Tibial nerve (tissue), 4 donors: ENCODE results near the gene THBS1. TPM values are rescaled to one million over a fixed set of nuclear protein-coding genes. Genes with fewer than 3 reads are reported as not detected.

Experiments used
- DNase-seq, 2 donors: peaks; one replicate each; pipeline ENCODE4 v3.0.0-alpha.2; 2019; ENCODE audit warnings: low spot score in 2 of 2
- H3K27ac ChIP-seq, 4 donors: fragments of 200-600 bp; sonication (generic) in 3 of 4; one replicate each; pipeline ENCODE4 v1.5.1; 2017 to 2019; ENCODE audit warnings: mild to moderate bottlenecking in 1 of 4
- H3K27me3 ChIP-seq, 2 donors: fragments of 200-600 bp; sonication (generic) in 1 of 2; one replicate each; pipeline versions ENCODE4 v1.5.1 to v1.6.0; 2017 to 2019
- H3K36me3 ChIP-seq, 3 donors: fragments of 200-600 bp; sonication (generic); one replicate each; pipeline ENCODE4 v1.5.1; 2018 to 2019
- H3K4me1 ChIP-seq, 4 donors: fragments of 200-600 bp; sonication (generic) in 3 of 4; one replicate each; pipeline ENCODE4 v1.5.1; 2017 to 2019
- H3K4me3 ChIP-seq, 4 donors: fragments of 200-600 bp; sonication (generic) in 3 of 4; one replicate each; pipeline ENCODE4 v1.5.1; 2017 to 2019; ENCODE audit warnings: mild to moderate bottlenecking in 1 of 4, moderate library complexity in 1 of 4
- H3K9me3 ChIP-seq, 4 donors: fragments of 200-600 bp; sonication (generic) in 3 of 4; one replicate each; pipeline ENCODE4 v1.5.1; 2017 to 2019
- EP300 ChIP-seq, 2 donors: sonication (generic); formaldehyde crosslinking; IDR thresholded peaks; one replicate each; pipeline ENCODE4 v1.6.1; 2017; ENCODE audit warnings: antibody characterized with exemption in 2 of 2, mild to moderate bottlenecking in 1 of 2
- POLR2A ChIP-seq, 2 donors: fragments of 450-650 bp; IDR thresholded peaks; one replicate each; pipeline ENCODE4 v1.6.1; 2017; ENCODE audit warnings: antibody characterized with exemption in 2 of 2, mild to moderate bottlenecking in 2 of 2, moderate library complexity in 2 of 2
- WGBS, 2 donors: methylation state at CpG; one replicate each; pipeline ENCODE4 v1.1.5; 2018; 5-methylcytosine and 5-hydroxymethylcytosine counted together
- total RNA-seq, 4 donors: library from RNA; depleted of rRNA; stranded (reverse); fragments of >200 nt; gene quantifications; one replicate each; pipeline ENCODE4 v1.1.0, GENCODE V29; 2016
- TF ChIP-seq, protein P1 (sequence below), 5 experiments: fragments of 200-600 bp in 3 of 5; fragments of 450-650 bp in 2 of 5; sonication (generic) in 3 of 5; IDR thresholded peaks; one replicate each; pipeline ENCODE4 v1.5.1; 2016 to 2019; ENCODE audit warnings: antibody characterized with exemption in 5 of 5, mild to moderate bottlenecking in 3 of 5, moderate library complexity in 2 of 5

The THBS1 gene
- total RNA-seq, 4 donors from 2014 or later, result 1,850 to 2,559 (median 1,931) TPM

DNA sequence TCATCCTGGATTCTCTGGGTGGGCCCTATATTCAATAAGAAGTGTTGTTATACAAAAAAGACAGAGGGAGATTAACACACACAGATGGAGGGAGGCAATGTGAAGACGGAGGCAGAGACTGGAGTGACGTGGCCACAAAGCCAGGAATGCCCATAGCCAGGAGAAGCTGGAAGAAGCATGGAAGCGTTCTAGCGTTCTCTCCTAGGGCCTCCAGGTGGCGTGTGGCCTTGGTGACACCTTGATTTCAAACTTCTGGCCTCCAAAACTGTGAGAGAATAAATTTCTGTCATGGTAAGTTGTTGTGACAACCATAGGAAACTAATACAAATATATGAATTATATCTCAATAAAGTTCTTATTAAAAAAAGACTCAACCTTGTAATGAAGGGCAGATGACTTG, 21.3 kb downstream of the THBS1 start:
- Histone ChIP-seq H3K4me3 (no peak overlapping the region), H3K27me3 (no peaks in the 10 kb centered on the region), H3K4me1 (peaks cover 0 to 6% (median 0%) of the 10 kb centered on the region in 4 donors), H3K27ac (no peak overlapping the region), H3K36me3 (no peaks in the 10 kb centered on the region), H3K9me3 (no peaks in the 10 kb centered on the region)
- DNase-seq, result no peak
- 84 to 91% methylated on average over 5 of the region's 5 CpGs for WGBS, 2 donors
- TF ChIP-seq EP300 (IDR thresholded peaks at IDR 0.05) (no peak), POLR2A (IDR thresholded peaks at IDR 0.05) (no peak)
- TF ChIP-seq, protein P1, sequence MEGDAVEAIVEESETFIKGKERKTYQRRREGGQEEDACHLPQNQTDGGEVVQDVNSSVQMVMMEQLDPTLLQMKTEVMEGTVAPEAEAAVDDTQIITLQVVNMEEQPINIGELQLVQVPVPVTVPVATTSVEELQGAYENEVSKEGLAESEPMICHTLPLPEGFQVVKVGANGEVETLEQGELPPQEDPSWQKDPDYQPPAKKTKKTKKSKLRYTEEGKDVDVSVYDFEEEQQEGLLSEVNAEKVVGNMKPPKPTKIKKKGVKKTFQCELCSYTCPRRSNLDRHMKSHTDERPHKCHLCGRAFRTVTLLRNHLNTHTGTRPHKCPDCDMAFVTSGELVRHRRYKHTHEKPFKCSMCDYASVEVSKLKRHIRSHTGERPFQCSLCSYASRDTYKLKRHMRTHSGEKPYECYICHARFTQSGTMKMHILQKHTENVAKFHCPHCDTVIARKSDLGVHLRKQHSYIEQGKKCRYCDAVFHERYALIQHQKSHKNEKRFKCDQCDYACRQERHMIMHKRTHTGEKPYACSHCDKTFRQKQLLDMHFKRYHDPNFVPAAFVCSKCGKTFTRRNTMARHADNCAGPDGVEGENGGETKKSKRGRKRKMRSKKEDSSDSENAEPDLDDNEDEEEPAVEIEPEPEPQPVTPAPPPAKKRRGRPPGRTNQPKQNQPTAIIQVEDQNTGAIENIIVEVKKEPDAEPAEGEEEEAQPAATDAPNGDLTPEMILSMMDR (IDR thresholded peaks at IDR 0.05), result no peak

DNA sequence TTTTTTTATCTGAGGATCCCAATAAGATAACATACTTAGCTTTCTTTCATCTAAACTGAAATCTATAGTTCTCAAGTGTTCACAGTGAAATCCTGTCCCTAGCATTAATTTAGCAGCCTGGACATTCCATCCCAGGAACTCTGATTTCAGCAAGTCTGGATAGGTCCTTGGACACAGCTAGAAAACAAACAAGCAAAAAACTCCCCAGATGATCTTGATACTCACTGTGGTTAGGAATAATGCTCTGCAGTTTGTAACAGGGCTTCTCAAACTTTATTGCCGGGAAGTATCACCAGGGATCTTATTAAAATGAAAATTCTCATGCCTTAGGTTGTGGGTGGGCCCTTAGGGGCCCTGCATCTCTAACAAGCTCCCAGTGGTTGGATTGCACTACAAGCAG, 24.3 kb downstream of the THBS1 start:
- Histone ChIP-seq H3K27ac (no peak overlapping the region), H3K4me3 (no peak overlapping the region), H3K27me3 (no peaks in the 10 kb centered on the region), H3K4me1 (no peaks in the 10 kb centered on the region), H3K36me3 (no peaks in the 10 kb centered on the region), H3K9me3 (peaks cover 0 to 9% (median 3%) of the 10 kb centered on the region in 4 donors)
- no peak for DNase-seq
- TF ChIP-seq EP300 (IDR thresholded peaks at IDR 0.05) (no peak), POLR2A (IDR thresholded peaks at IDR 0.05) (no peak)
- TF ChIP-seq, protein P1 (IDR thresholded peaks at IDR 0.05), result no peak
- WGBS, 2 donors, result 39 to 46% methylated on average over 1 of the region's 1 CpG

DNA sequence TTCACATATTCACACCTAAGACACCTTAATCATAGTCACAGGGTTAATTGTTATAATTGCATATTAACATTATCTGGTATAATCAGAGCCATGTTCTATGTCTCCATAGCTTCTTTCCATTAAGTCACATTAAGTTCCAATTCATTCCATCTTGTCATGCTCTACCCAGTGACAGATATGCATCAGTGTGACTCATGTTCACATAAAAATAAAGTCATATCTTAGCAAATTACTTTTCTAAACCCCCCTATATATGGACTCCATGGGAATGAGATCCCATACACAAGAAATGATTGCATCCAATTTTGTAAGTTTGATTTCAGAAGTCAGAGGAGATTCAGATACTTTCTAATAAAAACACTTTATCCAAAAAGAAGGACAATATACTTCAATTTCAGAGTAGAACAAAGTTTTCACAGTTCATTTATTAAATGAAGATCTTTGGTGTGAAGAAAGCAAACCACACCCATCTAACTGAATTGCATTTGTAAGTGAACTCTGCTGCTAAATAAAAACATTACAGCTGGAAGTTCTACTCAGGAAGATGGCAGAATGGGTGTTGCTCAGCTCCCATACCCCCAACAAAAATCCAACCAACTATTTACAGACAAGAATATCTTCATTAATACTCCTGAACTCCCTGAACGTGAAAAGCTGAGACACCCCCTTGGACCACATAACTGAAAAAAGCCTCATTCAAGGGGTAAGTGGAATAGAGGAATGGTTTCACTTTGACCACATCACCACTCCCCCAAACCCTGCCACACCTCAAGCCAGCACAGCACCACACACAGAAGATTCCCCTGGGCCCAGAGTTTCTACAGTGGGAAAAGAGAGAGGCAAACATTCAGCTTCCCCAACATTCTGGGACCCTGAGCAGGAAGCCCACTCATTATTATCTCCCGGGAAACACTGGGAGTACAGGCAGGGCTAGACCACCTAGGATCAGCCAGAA, 27.6 kb downstream of the THBS1 start:
- WGBS, 2 donors, result 71 to 74% methylated on average over 2 of the region's 2 CpGs
- Histone ChIP-seq H3K4me3 (no peak overlapping the region), H3K4me1 (no peaks in the 10 kb centered on the region), H3K27me3 (no peaks in the 10 kb centered on the region), H3K36me3 (no peaks in the 10 kb centered on the region), H3K27ac (no peak overlapping the region), H3K9me3 (peaks cover 0 to 35% (median 3%) of the 10 kb centered on the region in 4 donors)
- TF ChIP-seq EP300 (IDR thresholded peaks at IDR 0.05), result no peak
- TF ChIP-seq POLR2A (IDR thresholded peaks at IDR 0.05), result no peak
- TF ChIP-seq, protein P1 (IDR thresholded peaks at IDR 0.05), result no peak
- no peak for DNase-seq

DNA sequence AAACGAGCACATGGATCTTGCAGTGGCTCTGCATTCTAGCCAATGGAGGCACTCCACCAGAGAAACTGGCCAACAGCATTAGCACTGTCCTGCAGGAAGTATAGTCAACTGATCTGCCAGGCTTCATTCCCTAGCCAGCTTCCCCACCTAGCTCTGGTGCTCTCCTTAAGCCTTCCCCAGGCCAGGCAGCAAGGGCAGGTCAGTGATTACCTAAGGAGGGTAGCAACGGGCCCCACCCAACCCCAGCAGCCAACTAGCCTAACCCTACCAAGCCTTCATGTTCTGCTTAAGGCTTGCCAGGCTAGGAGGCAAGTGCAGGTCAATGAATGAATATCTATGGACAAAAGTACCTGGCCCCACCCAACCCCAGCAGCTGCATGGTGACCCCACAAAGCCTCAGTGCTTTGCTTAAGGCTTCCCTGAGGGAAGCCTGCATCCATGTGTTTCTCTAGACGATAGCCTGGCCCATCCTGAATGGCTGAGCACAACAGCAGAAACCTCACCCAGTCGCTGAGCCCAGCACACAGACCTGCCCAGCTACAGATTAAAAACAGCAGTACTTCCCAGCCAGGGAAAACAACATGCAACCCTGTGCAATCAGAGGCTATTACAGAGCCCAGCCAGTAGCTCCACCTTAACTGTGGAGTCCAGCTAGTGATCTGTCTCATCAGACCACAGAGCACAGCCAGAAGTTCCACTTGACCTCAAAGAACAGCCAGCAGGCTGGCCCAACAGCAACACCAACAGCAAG, 28.5 kb downstream of the THBS1 start:
- TF ChIP-seq, protein P1 (IDR thresholded peaks at IDR 0.05), result no peak
- TF ChIP-seq EP300 (IDR thresholded peaks at IDR 0.05) (no peak), POLR2A (IDR thresholded peaks at IDR 0.05) (no peak)
- Histone ChIP-seq H3K36me3 (no peaks in the 10 kb centered on the region), H3K27ac (no peak overlapping the region), H3K27me3 (no peaks in the 10 kb centered on the region), H3K4me3 (no peak overlapping the region), H3K4me1 (no peaks in the 10 kb centered on the region), H3K9me3 (peaks cover 0 to 42% (median 3%) of the 10 kb centered on the region in 4 donors)
- DNase-seq, result no peak
- WGBS, 2 donors, result 69 to 73% methylated on average over 3 to 4 of the region's 4 CpGs

DNA sequence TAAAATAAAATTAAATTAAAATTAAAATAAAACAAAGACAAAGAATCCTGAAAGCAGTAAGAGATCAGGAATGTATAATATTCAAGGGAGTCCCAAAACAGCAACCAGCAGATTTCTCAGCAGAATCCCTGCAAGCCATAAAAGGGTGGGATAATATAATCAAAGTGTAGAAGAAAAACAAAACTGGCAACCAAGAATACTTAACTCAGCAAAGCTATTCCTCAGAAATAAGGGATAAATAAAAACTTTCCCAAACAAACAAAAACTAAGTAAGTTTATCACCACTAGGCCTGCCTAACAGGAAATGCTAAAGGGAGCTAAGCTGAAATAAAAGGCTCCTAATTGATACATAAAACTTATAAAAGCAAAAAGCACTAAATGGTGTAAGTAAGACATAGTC, 29.8 kb downstream of the THBS1 start:
- Histone ChIP-seq H3K9me3 (peaks cover 0 to 46% (median 6%) of the 10 kb centered on the region in 4 donors), H3K27ac (no peak overlapping the region), H3K4me3 (no peak overlapping the region), H3K4me1 (no peaks in the 10 kb centered on the region), H3K36me3 (no peaks in the 10 kb centered on the region), H3K27me3 (no peaks in the 10 kb centered on the region)
- no peak for DNase-seq
- TF ChIP-seq, protein P1 (IDR thresholded peaks at IDR 0.05), result no peak
- TF ChIP-seq POLR2A (IDR thresholded peaks at IDR 0.05) (no peak), EP300 (IDR thresholded peaks at IDR 0.05) (no peak)
